Karpas-422 (cell line): ENCODE measurements around the gene CYP1B1. TPM values are rescaled to one million over a fixed set of nuclear protein-coding genes. Genes with fewer than 3 reads are reported as not detected.
"Not testable (repeated sequence)": the region's sequence is repeated elsewhere in the genome, so short reads cannot be mapped to it uniquely, and the experiment has no call there.

Experiments used
- DNase-seq: peaks from one replicate; pipeline ENCODE4 v3.0.0-alpha.2; 2015
- H2AFZ ChIP-seq: fragments of 200-600 bp; sonication (generic); 2 replicates; pipeline ENCODE4 v1.6.1; 2014; ENCODE audit warnings: antibody characterized with exemption, low read length, mixed read lengths
- H3K27ac ChIP-seq: fragments of 200-600 bp; sonication (generic); 2 replicates; pipeline ENCODE4 v1.5.1; 2014; ENCODE audit warnings: mild to moderate bottlenecking, low read length, moderate library complexity
- H3K27me3 ChIP-seq: fragments of 200-600 bp; sonication (generic); 2 replicates; pipeline ENCODE4 v1.6.1; 2014; ENCODE audit warnings: low read length, mixed read lengths
- H3K36me3 ChIP-seq: fragments of 200-600 bp; sonication (generic); 2 replicates; pipeline ENCODE4 v1.6.1; 2014; ENCODE audit warnings: low read length, mixed read lengths; ENCODE audit not compliant: insufficient read depth
- H3K4me1 ChIP-seq: fragments of 200-600 bp; sonication (generic); 2 replicates; pipeline ENCODE4 v1.6.1; 2014; ENCODE audit warnings: mild to moderate bottlenecking, low read length, mixed read lengths
- H3K4me2 ChIP-seq: fragments of 200-600 bp; sonication (generic); 2 replicates; pipeline ENCODE4 v1.6.1; 2014; ENCODE audit warnings: low read length, low read depth, mild to moderate bottlenecking; ENCODE audit not compliant: poor library complexity, severe bottlenecking
- H3K4me3 ChIP-seq: fragments of 200-600 bp; sonication (generic); 2 replicates; pipeline ENCODE4 v1.5.1; 2014; ENCODE audit warnings: mild to moderate bottlenecking, antibody characterized with exemption, low read length, mixed read lengths
- H3K79me2 ChIP-seq: fragments of 200-600 bp; sonication (generic); 2 replicates; pipeline ENCODE4 v1.6.1; 2014; ENCODE audit warnings: mild to moderate bottlenecking, low read length, mixed read lengths
- H3K9ac ChIP-seq: fragments of 200-600 bp; sonication (generic); 2 replicates; pipeline ENCODE4 v1.6.0; 2014; ENCODE audit warnings: low read length
- H3K9me2 ChIP-seq: fragments of 200-600 bp; sonication (generic), shearing (Covaris generic); replicated peaks from 2 replicates; pipeline ENCODE4 v1.6.0; 2014; ENCODE audit warnings: mild to moderate bottlenecking, low read length, moderate library complexity; ENCODE audit not compliant: insufficient read depth
- H3K9me3 ChIP-seq: fragments of 300-700, 200-600 bp; sonication (generic); 2 replicates; pipeline ENCODE4 v1.6.1; 2014; ENCODE audit warnings: low read length, mixed read lengths
- H4K20me1 ChIP-seq: fragments of 200-600 bp; sonication (generic); 2 replicates; pipeline ENCODE4 v1.6.1; 2014; ENCODE audit warnings: mild to moderate bottlenecking, antibody characterized with exemption, low read length, low read depth; ENCODE audit not compliant: insufficient read depth
- total RNA-seq: library from RNA; depleted of rRNA; stranded (reverse); fragments of >200 nt; shearing (Covaris generic); gene quantifications from 2 replicates; pipeline ENCODE4 v1.2.3, GENCODE V29; 2014; ENCODE audit warnings: low replicate concordance; rRNA removed

CYP1B1 gene
- total RNA-seq, 1 experiment from 2014 or later, result not detected

- H3K36me3 ChIP-seq, result no peaks in the 10 kb centered on the region
These were observed 47.1 kb downstream of the CYP1B1 start for GRCh38 chr2:38028829-38029228.

DNA sequence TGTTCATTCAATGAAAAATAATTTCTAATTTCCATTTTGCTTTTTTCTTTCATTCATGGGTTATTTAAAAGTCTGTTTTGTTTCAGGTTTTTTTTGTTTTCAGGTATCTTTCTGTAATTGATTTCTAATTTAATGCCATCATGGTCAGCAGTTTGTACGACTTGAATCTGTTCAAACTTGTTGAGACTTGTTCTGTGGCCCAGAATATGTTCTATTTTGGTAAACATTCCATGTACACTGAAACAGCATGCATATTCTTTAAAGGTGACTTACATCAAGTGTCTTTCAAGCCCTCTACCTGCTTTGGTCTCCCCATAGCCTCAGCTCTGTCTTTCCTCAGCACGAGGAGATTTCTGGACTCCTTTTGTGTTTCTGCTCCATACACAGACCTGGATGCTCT is 49.1 kb downstream of the CYP1B1 start:
- H3K4me2 ChIP-seq, result no peak overlapping the region
- H3K27ac ChIP-seq, result no peak overlapping the region
- H3K9me3 ChIP-seq, result no peaks in the 10 kb centered on the region
- H4K20me1 ChIP-seq, result no peaks in the 10 kb centered on the region
- H3K79me2 ChIP-seq, result no peaks in the 10 kb centered on the region
- H3K9ac ChIP-seq, result no peak overlapping the region
- no peaks in the 10 kb centered on the region for H3K9me2 ChIP-seq
- H2AFZ ChIP-seq, result no peak overlapping the region
- no peaks in the 10 kb centered on the region for H3K4me1 ChIP-seq
- no peak for DNase-seq
- no peak overlapping the region for H3K4me3 ChIP-seq
- no peaks in the 10 kb centered on the region for H3K27me3 ChIP-seq
- H3K36me3 ChIP-seq, result no peaks in the 10 kb centered on the region

More at GRCh38 chr2:38028829-38029228, 47.1 kb downstream of the CYP1B1 start:
- Histone ChIP-seq H3K27ac (no peak overlapping the region), H3K9me2 (no peaks in the 10 kb centered on the region), H3K27me3 (no peaks in the 10 kb centered on the region), H3K4me2 (no peak overlapping the region), H4K20me1 (no peaks in the 10 kb centered on the region), H3K9ac (no peak overlapping the region), H3K79me2 (no peaks in the 10 kb centered on the region), H3K9me3 (no peaks in the 10 kb centered on the region), H3K4me3 (no peak overlapping the region), H3K4me1 (no peaks in the 10 kb centered on the region), H2AFZ (no peak overlapping the region)
- no peak for DNase-seq

- Histone ChIP-seq H3K9me3 (no peaks in the 10 kb centered on the region), H3K9me2 (no peaks in the 10 kb centered on the region)
These were observed 54.4 kb downstream of the CYP1B1 start for GRCh38 chr2:38021589-38021988.

DNA sequence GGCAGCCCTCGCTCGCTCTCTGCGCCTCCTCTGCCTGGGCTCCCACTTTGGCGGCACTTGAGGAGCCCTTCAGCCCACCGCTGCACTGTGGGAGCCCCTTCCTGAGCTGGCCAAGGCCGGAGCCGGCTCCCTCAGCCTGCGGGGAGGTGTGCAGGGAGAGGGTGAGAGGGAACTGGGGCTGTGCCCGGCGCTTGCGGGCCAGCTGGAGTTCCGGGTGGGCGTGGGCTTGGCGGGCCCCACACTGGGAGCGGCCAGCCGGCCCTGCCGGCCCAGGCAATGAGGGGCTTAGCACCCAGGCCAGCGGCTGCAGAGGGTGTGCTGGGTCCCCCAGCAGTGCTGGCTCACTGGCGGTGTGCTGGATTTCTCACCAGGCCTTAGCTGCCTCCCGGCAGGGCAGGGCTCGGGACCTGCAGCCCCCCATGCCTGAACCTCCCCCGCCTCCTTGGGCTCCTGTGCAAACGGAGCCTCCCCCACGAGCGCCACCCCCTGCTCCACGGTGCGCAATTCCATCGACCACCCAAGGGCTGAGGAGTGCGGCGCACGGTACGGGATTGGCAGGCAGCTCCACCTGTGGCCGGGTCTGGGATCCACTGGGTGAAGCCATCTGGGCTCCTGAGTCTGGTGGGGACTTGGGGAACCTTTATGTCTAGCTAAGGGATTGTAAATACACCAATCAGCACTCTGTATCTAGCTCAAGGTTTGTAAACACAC is 55.4 kb downstream of the CYP1B1 start:
- H3K4me1 ChIP-seq, H3K4me2 ChIP-seq, H3K4me3 ChIP-seq, H3K9me2 ChIP-seq, H4K20me1 ChIP-seq, H3K79me2 ChIP-seq, H3K27me3 ChIP-seq, H3K9me3 ChIP-seq, H3K27ac ChIP-seq, H3K36me3 ChIP-seq, DNase-seq, H3K9ac ChIP-seq, H2AFZ ChIP-seq: not testable (repeated sequence)

More at GRCh38 chr2:38021589-38021988, 54.4 kb downstream of the CYP1B1 start:
- no peak overlapping the region for H3K9ac ChIP-seq
- H3K79me2 ChIP-seq, result no peaks in the 10 kb centered on the region
- H3K4me3 ChIP-seq, result no peak overlapping the region
- no peak overlapping the region for H2AFZ ChIP-seq
- no peak overlapping the region for H3K27ac ChIP-seq
- no peak overlapping the region for H3K4me2 ChIP-seq
- H3K36me3 ChIP-seq, result no peaks in the 10 kb centered on the region
- no peaks in the 10 kb centered on the region for H3K27me3 ChIP-seq
- DNase-seq, result no peak
- no peaks in the 10 kb centered on the region for H3K4me1 ChIP-seq
- H4K20me1 ChIP-seq, result no peaks in the 10 kb centered on the region

GRCh38 chr2:38017836-38018235 is 58.1 kb downstream of the CYP1B1 start:
- H3K9me2 ChIP-seq, result no peaks in the 10 kb centered on the region
- no peak overlapping the region for H2AFZ ChIP-seq
- H3K4me2 ChIP-seq, result no peak overlapping the region
- no peaks in the 10 kb centered on the region for H3K36me3 ChIP-seq
- no peaks in the 10 kb centered on the region for H3K9me3 ChIP-seq
- H3K4me3 ChIP-seq, result no peak overlapping the region
- no peaks in the 10 kb centered on the region for H3K79me2 ChIP-seq
- H3K27ac ChIP-seq, result no peak overlapping the region
- H3K9ac ChIP-seq, result no peak overlapping the region
- no peaks in the 10 kb centered on the region for H4K20me1 ChIP-seq
- no peak for DNase-seq
- no peaks in the 10 kb centered on the region for H3K4me1 ChIP-seq
- no peaks in the 10 kb centered on the region for H3K27me3 ChIP-seq

Other genes with a start within 250 kb of the CYP1B1 start
- gene RMDN2, start 150.9 kb downstream of the CYP1B1 start, total RNA-seq, result 2.5 and 6.5 TPM in 2 replicates